ENCODE measurements around the gene PLEKHA4. TPM values are rescaled to one million over a fixed set of nuclear protein-coding genes. Genes with fewer than 3 reads are reported as not detected.

PLEKHA4 gene
- total and polyA plus RNA-seq, 4 donors, result 4.4 to 17.2 (median 6.3) TPM

GRCh38 chr19:48798937-48799336 is 69.5 kb downstream of the PLEKHA4 start:
- no peaks in the 10 kb centered on the region for H3K9me3 ChIP-seq (ENCODE audit: control insufficient read depth in 4 of 4, low read length in 3 of 4)
- no peak overlapping the region for H3K27ac ChIP-seq (ENCODE audit: low read depth in 1 of 2, low read length in 2 of 2)
- H3K27me3 ChIP-seq (ENCODE audit: control insufficient read depth in 4 of 4, insufficient read depth in 4 of 4, low read length in 3 of 4), result no peaks in the 10 kb centered on the region
- TF ChIP-seq ATF3 (IDR thresholded peaks at IDR 0.05) (no peak), HNF4A (conservative IDR thresholded peaks at IDR 0.05) (no peak)
- no peak for DNase-seq (ENCODE audit: low spot score)
- peaks cover 0 to 8% (median 0%) of the 10 kb centered on the region in 4 donors for H3K36me3 ChIP-seq (ENCODE audit: control insufficient read depth in 4 of 4, insufficient read depth in 3 of 4, low read depth in 1 of 4, low read length in 3 of 4)
- peaks cover 2 to 16% (median 11%) of the 10 kb centered on the region in 4 donors for H3K4me1 ChIP-seq (ENCODE audit: control insufficient read depth in 4 of 4, insufficient read depth in 4 of 4, low read length in 3 of 4)
- 81% methylated on average over 6 of the region's 6 CpGs for WGBS
- H3K4me3 ChIP-seq (ENCODE audit: low read depth in 1 of 3, low read length in 3 of 3), result no peak overlapping the region
- H3K9ac ChIP-seq (ENCODE audit: low read depth in 1 of 2, low read length in 2 of 2), result no peak overlapping the region

GRCh38 chr19:48797103-48797502 is 71.3 kb downstream of the PLEKHA4 start:
- peaks cover 0 to 8% (median 0%) of the 10 kb centered on the region in 4 donors for H3K36me3 ChIP-seq (ENCODE audit: control insufficient read depth in 4 of 4, insufficient read depth in 3 of 4, low read depth in 1 of 4, low read length in 3 of 4)
- H3K27ac ChIP-seq (ENCODE audit: low read depth in 1 of 2, low read length in 2 of 2), result no peak overlapping the region
- TF ChIP-seq MAX (IDR thresholded peaks at IDR 0.05) (no peak), HNF4A (conservative IDR thresholded peaks at IDR 0.05) (no peak), RXRA (IDR thresholded peaks at IDR 0.05) (no peak), TAF1 (conservative IDR thresholded peaks at IDR 0.05) (no peak), SP1 (IDR thresholded peaks at IDR 0.05) (no peak), RAD21 (IDR thresholded peaks at IDR 0.05) (no peak), CTCF (IDR thresholded peaks at IDR 0.05; ENCODE audit: low read depth, low read length, missing input control) (no peak), ZBTB33 (IDR thresholded peaks at IDR 0.05) (no peak), FOXA1 (IDR thresholded peaks at IDR 0.05) (no peak), JUND (IDR thresholded peaks at IDR 0.05) (no peak), GABPA (IDR thresholded peaks at IDR 0.05 in 1 of 2, conservative IDR thresholded peaks at IDR 0.05 in 1 of 2) (no peak)
- WGBS, result 95% methylated on average over 7 of the region's 7 CpGs
- no peak for DNase-seq (ENCODE audit: low spot score)
- H3K9ac ChIP-seq (ENCODE audit: low read depth in 1 of 2, low read length in 2 of 2), result no peak overlapping the region
- H3K27me3 ChIP-seq (ENCODE audit: control insufficient read depth in 4 of 4, insufficient read depth in 4 of 4, low read length in 3 of 4), result no peaks in the 10 kb centered on the region
- peaks cover 2 to 16% (median 11%) of the 10 kb centered on the region in 4 donors for H3K4me1 ChIP-seq (ENCODE audit: control insufficient read depth in 4 of 4, insufficient read depth in 4 of 4, low read length in 3 of 4)
- H3K4me3 ChIP-seq (ENCODE audit: low read depth in 1 of 3, low read length in 3 of 3), result no peak overlapping the region
- no peaks in the 10 kb centered on the region for H3K9me3 ChIP-seq (ENCODE audit: control insufficient read depth in 4 of 4, low read length in 3 of 4)

- Histone ChIP-seq H3K4me1 (ENCODE audit: control insufficient read depth in 4 of 4, insufficient read depth in 4 of 4, low read length in 3 of 4) (peaks cover 2 to 16% (median 11%) of the 10 kb centered on the region in 4 donors), H3K9ac (ENCODE audit: low read depth in 1 of 2, low read length in 2 of 2) (no peak overlapping the region), H3K36me3 (ENCODE audit: control insufficient read depth in 4 of 4, insufficient read depth in 3 of 4, low read depth in 1 of 4, low read length in 3 of 4) (peaks cover 0 to 8% (median 0%) of the 10 kb centered on the region in 4 donors), H3K9me3 (ENCODE audit: control insufficient read depth in 4 of 4, low read length in 3 of 4) (no peaks in the 10 kb centered on the region), H3K27me3 (ENCODE audit: control insufficient read depth in 4 of 4, insufficient read depth in 4 of 4, low read length in 3 of 4) (no peaks in the 10 kb centered on the region), H3K27ac (ENCODE audit: low read depth in 1 of 2, low read length in 2 of 2) (peak overlapping the region; percentile 33 to 81), H3K4me3 (ENCODE audit: low read depth in 1 of 3, low read length in 3 of 3) (no peak overlapping the region)
- DNase-seq (ENCODE audit: low spot score), result no peak
- WGBS, result 93% methylated on average over 20 of the region's 20 CpGs
- TF ChIP-seq RXRA (IDR thresholded peaks at IDR 0.05), result no peak
- TF ChIP-seq MAX (IDR thresholded peaks at IDR 0.05), result no peak
- TF ChIP-seq ZBTB33 (IDR thresholded peaks at IDR 0.05), result no peak
- no peak for TF ChIP-seq REST (IDR thresholded peaks at IDR 0.05)
- TF ChIP-seq HNF4G (IDR thresholded peaks at IDR 0.05), result no peak
- TF ChIP-seq ATF3 (IDR thresholded peaks at IDR 0.05), result no peak
- TF ChIP-seq FOXA2 (IDR thresholded peaks at IDR 0.05), result no peak
- TF ChIP-seq RAD21 (IDR thresholded peaks at IDR 0.05), result no peak
- TF ChIP-seq HNF4A (conservative IDR thresholded peaks at IDR 0.05), result no peak
Observed at GRCh38 chr19:48796298-48797083, 71.9 kb downstream of the PLEKHA4 start.

All from liver (tissue), 9 donors.